Muscle of leg (tissue), 11 donors: ENCODE data around the gene ZNF81. TPM values are rescaled to one million over a fixed set of nuclear protein-coding genes. Genes with fewer than 3 reads are reported as not detected.
A peak's percentile ranks its signal among the peaks of the same experiment; 100 is the strongest.
"Not testable (repeated sequence)": the region's sequence is repeated elsewhere in the genome, so short reads cannot be mapped to it uniquely, and the experiment has no call there.

ENCODE experiments used
- DNase-seq: peaks from one replicate; pipeline ENCODE4 v3.0.0; 2013
- H3K27ac ChIP-seq: one replicate; pipeline ENCODE4 v1.5.1; 2013; ENCODE audit warnings: mild to moderate bottlenecking, low read length, control low read depth
- H3K27me3 ChIP-seq: one replicate; pipeline ENCODE4 v1.6.1; 2013; ENCODE audit warnings: low read length; ENCODE audit not compliant: control insufficient read depth, insufficient read depth
- H3K36me3 ChIP-seq: one replicate; pipeline ENCODE4 v1.6.1; 2013; ENCODE audit warnings: low read length; ENCODE audit not compliant: control insufficient read depth, insufficient read depth
- H3K4me1 ChIP-seq: one replicate; pipeline ENCODE4 v1.6.1; 2013; ENCODE audit warnings: low read length; ENCODE audit not compliant: control insufficient read depth, insufficient read depth
- H3K4me3 ChIP-seq: one replicate; pipeline ENCODE4 v1.5.1; 2013; ENCODE audit warnings: low read length, control low read depth
- H3K9me3 ChIP-seq: replicated peaks from 2 replicates; pipeline ENCODE4 v1.6.1; 2013; ENCODE audit warnings: low read depth, low read length; ENCODE audit not compliant: control insufficient read depth
- WGBS: methylation state at CpG from one replicate; pipeline ENCODE4 v1.1.5; 2013; ENCODE audit warnings: missing lambda C conversion rate; ENCODE audit not compliant: insufficient coverage; 5-methylcytosine and 5-hydroxymethylcytosine counted together
- polyA plus RNA-seq, 8 donors: library from polyadenylated mRNA; unstranded; fragments of 120-200 nt; gene quantifications; one replicate each; pipeline versions ENCODE4 v1.2.1 to v1.2.3, GENCODE V29; 2013; ENCODE audit warnings: inconsistent platforms in 1 of 8, low replicate concordance in 1 of 8; ENCODE audit not compliant: insufficient read length in 8 of 8, insufficient read depth in 1 of 8
- total RNA-seq: library from RNA; stranded (reverse); fragments of 120-200 nt; gene quantifications from one replicate; pipeline ENCODE4 v1.2.4, GENCODE V29; 2013

Gene ZNF81
- total and polyA plus RNA-seq, 9 donors, result 3.0 to 6.3 (median 3.5) TPM

DNA sequence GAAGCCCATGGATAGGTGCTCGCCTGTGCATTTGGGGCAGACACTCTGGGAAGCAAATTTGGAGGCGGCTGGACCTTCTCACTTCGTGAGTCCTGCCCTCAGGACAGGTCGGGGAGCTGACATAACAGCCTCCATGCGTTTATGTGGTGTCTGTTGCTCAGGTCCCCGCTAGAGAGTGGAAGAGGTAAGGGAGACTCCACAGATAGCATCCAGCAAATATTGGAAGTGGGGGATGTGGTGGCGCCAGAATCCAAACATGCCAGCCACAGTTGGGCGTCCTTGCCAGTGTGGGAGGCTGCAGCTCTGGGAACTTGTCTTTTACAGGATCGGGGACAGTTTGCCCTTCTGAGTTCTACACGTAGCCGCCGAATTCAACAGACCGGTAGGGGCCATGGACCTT lies 119.3 kb downstream of the ZNF81 start:
- H3K4me1 ChIP-seq, result peaks cover 7% of the 10 kb centered on the region
- H3K36me3 ChIP-seq, result no peaks in the 10 kb centered on the region
- H3K9me3 ChIP-seq, result peaks cover 5% of the 10 kb centered on the region
- no peak overlapping the region for H3K27ac ChIP-seq
- 82% methylated on average over 10 of the region's 13 CpGs for WGBS
- H3K4me3 ChIP-seq, result no peak overlapping the region
- H3K27me3 ChIP-seq, result no peaks in the 10 kb centered on the region
- DNase-seq, result no peak

DNA sequence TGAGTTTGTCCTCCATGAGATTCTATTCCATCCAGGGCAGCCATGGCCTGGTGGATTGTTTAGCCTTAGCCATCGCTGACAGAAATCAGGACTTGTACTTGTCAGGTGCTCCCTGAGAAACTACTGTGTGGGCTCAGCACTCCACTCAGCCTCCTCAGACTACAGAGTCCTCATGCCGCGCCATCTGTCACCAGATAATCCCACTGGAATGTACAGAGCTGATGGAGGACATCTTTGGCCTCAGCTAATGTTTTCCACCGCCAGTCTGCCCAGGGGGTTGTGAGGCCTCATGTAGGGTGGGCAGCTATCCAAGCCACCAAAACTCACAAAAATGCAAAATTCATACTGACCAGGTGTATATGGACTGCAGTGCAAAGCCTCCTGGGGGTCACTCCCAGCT lies 121.5 kb downstream of the ZNF81 start:
- H3K27ac ChIP-seq, H3K4me3 ChIP-seq, H3K9me3 ChIP-seq, H3K4me1 ChIP-seq, H3K27me3 ChIP-seq, H3K36me3 ChIP-seq: not testable (repeated sequence)
- DNase-seq, result peak; percentile 39
- no CpG with 5 or more reads among the region's 4 CpGs for WGBS

DNA sequence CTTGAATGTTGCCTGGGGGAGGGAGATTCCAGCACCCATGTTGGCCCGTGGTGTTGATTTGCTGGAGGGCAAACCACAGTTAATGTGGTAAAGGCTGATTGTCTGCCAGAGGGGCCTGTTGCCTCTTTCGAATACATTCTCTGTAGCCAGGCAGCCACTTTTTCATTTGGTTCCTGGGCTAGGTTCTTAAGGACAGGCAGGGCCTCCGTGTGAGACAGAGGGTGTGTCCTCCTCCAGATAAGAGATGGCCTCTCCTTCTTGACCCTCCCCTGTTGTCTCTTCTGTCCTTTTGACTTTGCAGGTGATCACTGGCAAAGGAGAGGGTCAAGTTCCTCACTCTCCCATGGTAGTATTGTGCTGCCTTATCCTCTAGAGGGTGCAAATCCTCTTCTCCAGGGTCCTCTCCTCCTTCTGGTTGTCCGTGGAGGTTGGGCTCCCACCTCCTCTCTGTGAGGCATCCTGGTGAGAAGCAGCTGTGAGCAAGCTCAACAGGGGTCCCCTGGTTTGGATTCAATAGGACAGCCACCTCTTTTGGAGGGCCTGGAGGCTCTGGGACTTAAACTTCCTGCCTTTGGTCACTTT lies 122.2 kb downstream of the ZNF81 start:
- Histone ChIP-seq H3K27ac (no peak overlapping the region), H3K4me3 (no peak overlapping the region), H3K27me3 (no peaks in the 10 kb centered on the region), H3K4me1 (peaks cover 7% of the 10 kb centered on the region), H3K9me3 (no peaks in the 10 kb centered on the region), H3K36me3 (no peaks in the 10 kb centered on the region)
- WGBS, result 30% methylated on average over 2 of the region's 4 CpGs
- peak; percentile 6 for DNase-seq

DNA sequence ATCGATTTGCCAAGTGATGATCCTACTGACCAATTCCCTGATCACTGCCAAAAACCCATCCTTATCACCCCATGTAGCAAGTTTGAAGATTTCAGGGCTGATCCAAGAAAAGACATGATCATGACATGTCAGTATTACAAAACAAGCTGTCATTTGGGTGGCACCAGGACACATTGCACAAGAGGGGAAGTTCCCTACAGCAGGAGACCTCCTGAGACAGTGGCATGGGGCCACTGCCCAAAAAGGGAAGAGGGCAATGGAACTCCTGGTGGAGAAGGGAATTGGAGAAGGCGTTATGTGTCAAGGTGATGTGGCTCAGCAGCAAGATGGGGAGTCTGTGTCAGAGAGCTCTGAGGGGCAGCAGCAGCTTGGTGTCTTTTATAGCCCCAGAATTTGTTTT lies 123.7 kb downstream of the ZNF81 start:
- Histone ChIP-seq H3K9me3 (no peaks in the 10 kb centered on the region), H3K36me3 (no peaks in the 10 kb centered on the region), H3K27me3 (no peaks in the 10 kb centered on the region), H3K27ac (no peak overlapping the region), H3K4me1 (peaks cover 7% of the 10 kb centered on the region), H3K4me3 (no peak overlapping the region)
- WGBS, result 52% methylated on average over 2 of the region's 2 CpGs
- no peak for DNase-seq

DNA sequence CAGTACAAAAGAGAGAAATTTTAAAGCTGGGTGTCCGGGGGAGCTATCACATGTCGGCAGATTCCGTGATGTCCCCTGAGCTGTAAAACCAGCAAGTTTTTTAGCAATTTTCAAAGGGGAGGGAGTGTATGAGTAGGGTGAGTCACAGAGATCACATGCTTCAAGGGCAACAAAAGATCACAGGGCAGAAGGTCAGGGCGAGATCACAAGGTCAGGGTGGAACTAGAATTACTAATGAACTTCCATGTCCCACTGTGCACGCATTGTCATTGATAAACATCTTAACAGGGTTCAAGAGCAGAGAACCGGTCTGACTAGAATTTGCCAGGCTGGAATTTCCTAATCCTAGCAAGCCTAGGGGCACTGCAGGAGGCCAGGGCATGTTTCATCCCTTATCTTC lies 125.1 kb downstream of the ZNF81 start:
- WGBS, result 70% methylated on average over 3 of the region's 6 CpGs

DNA sequence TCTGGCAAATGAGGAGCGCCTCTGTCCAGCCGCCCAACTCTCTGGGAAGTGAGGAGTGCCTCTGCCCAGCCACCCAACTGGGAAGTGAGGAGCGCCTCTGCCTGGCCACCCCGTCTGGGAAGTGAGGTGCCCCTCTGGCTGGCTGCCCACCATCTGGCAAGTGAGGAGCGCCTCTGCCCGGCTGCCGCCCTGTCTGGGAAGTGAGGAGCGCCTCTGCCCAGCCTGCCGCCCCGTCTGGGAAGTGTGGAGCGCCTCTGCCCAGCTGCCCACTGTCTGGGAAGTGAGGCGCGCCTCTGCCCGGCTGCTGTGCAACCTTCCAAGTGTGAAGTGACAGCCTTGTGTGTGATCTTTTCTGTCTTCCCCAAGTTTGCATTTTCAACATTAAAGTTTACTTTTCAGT lies 128.8 kb downstream of the ZNF81 start:
- WGBS, result 81% methylated on average over 11 of the region's 14 CpGs
- DNase-seq, H3K9me3 ChIP-seq, H3K4me3 ChIP-seq, H3K36me3 ChIP-seq, H3K27ac ChIP-seq, H3K27me3 ChIP-seq, H3K4me1 ChIP-seq: not testable (repeated sequence)

More for the DNA sequence above, 125.1 kb downstream of the ZNF81 start:
- H3K36me3 ChIP-seq, H3K27me3 ChIP-seq, H3K9me3 ChIP-seq, H3K27ac ChIP-seq, H3K4me1 ChIP-seq, DNase-seq, H3K4me3 ChIP-seq: not testable (repeated sequence)

Other genes with a start within 250 kb of the ZNF81 start
- 0.75 TPM for gene SYN1, start 217.0 kb upstream of the ZNF81 start, total RNA-seq
- 10 to 100 TPM in 1 of 8 donors, 1 to 10 TPM in 7; 4.7 to 10.6 (median 7.4) TPM for gene SYN1, start 217.0 kb upstream of the ZNF81 start, polyA plus RNA-seq
- 3.2 TPM for gene CFP, start 207.0 kb upstream of the ZNF81 start, total RNA-seq
- 1 to 10 TPM; 1.6 to 4.5 (median 2.7) TPM for gene CFP, start 207.0 kb upstream of the ZNF81 start, polyA plus RNA-seq
- 15.3 TPM for gene ELK1, start 186.3 kb upstream of the ZNF81 start, total RNA-seq
- 10 to 100 TPM; 22.3 to 29.9 (median 25.5) TPM for gene ELK1, start 186.3 kb upstream of the ZNF81 start, polyA plus RNA-seq
- gene UXT, start 177.7 kb upstream of the ZNF81 start, total RNA-seq, result 118 TPM
- gene UXT, start 177.7 kb upstream of the ZNF81 start, polyA plus RNA-seq, result 100 to 1,000 TPM in 1 of 8 donors, 10 to 100 TPM in 7; 77.4 to 105 (median 85.0) TPM
- gene ZNF182, start 167.1 kb downstream of the ZNF81 start, total RNA-seq, result 4.1 TPM
- 1 to 10 TPM; 4.1 to 6.8 (median 5.0) TPM for gene ZNF182, start 167.1 kb downstream of the ZNF81 start, polyA plus RNA-seq
- gene SPACA5, start 170.1 kb downstream of the ZNF81 start, total RNA-seq, result not detected
- gene SPACA5, start 170.1 kb downstream of the ZNF81 start, polyA plus RNA-seq, result not detected
- 2.3 TPM for gene ZNF630, start 234.7 kb downstream of the ZNF81 start, total RNA-seq
- 1 to 10 TPM; 1.6 to 2.8 (median 2.0) TPM for gene ZNF630, start 234.7 kb downstream of the ZNF81 start, polyA plus RNA-seq